ELF-1 (cell line): ENCODE measurements around the gene ALCAM.

ENCODE experiments used
- DNase-seq: peaks from one replicate; pipeline ENCODE4 v3.0.0-alpha.2; 2016; ENCODE audit warnings: low read depth, low spot score

The ALCAM gene

GRCh38 chr3:105427332-105427731, 60.6 kb downstream of the ALCAM start:
- DNase-seq = no peak

- DNase-seq = no peak
Measured at GRCh38 chr3:105429034-105429762, 62.5 kb downstream of the ALCAM start.

- no peak for DNase-seq
Measured at GRCh38 chr3:105430455-105430854, 63.7 kb downstream of the ALCAM start.

- no peak for DNase-seq
Measured at GRCh38 chr3:105431200-105431599, 64.5 kb downstream of the ALCAM start.

GRCh38 chr3:105435277-105435676, 68.6 kb downstream of the ALCAM start:
- DNase-seq = no peak

GRCh38 chr3:105436687-105437086, 70.0 kb downstream of the ALCAM start:
- DNase-seq = no peak

GRCh38 chr3:105440113-105440512, 73.4 kb downstream of the ALCAM start:
- DNase-seq = no peak

- DNase-seq = no peak
Measured at GRCh38 chr3:105444725-105445124, 78.0 kb downstream of the ALCAM start.

GRCh38 chr3:105448338-105448982, 81.8 kb downstream of the ALCAM start:
- peak; percentile 64 for DNase-seq

GRCh38 chr3:105449414-105449813, 82.7 kb downstream of the ALCAM start:
- DNase-seq = no peak

GRCh38 chr3:105456017-105456416, 89.3 kb downstream of the ALCAM start:
- no peak for DNase-seq

GRCh38 chr3:105458518-105459215, 92.0 kb downstream of the ALCAM start:
- no peak for DNase-seq

GRCh38 chr3:105459566-105460290, 93.0 kb downstream of the ALCAM start:
- no peak for DNase-seq

- no peak for DNase-seq
Measured at GRCh38 chr3:105463620-105464019, 96.9 kb downstream of the ALCAM start.

GRCh38 chr3:105465251-105465853, 98.6 kb downstream of the ALCAM start:
- no peak for DNase-seq

GRCh38 chr3:105466072-105466471, 99.4 kb downstream of the ALCAM start:
- DNase-seq = no peak

GRCh38 chr3:105466495-105467404, 100.0 kb downstream of the ALCAM start:
- DNase-seq = no peak

GRCh38 chr3:105470851-105471250, 104.1 kb downstream of the ALCAM start:
- no peak for DNase-seq

GRCh38 chr3:105473521-105474223, 107.0 kb downstream of the ALCAM start:
- DNase-seq = no peak

- DNase-seq = no peak
Measured at GRCh38 chr3:105480768-105481167, 114.1 kb downstream of the ALCAM start.
